Endometrial microvascular endothelial cells (primary cell): Measurements from ENCODE around the gene SIRT1. TPM values are rescaled to one million over a fixed set of nuclear protein-coding genes. Genes with fewer than 3 reads are reported as not detected.
"Not testable (repeated sequence)": the region's sequence is repeated elsewhere in the genome, so short reads cannot be mapped to it uniquely, and the experiment has no call there.

Experiments
- in situ Hi-C: cut with HindIII; loops from 2 replicates; pipeline ENCODE4 v1.10.0; 2017; ENCODE audit warnings: low sequenced_read_pairs, low pct_unique_long_range_greater_than_20kb; ENCODE audit errors: inconsistent ontology term
- total RNA-seq: library from RNA; depleted of rRNA; stranded (reverse); fragments of >200 nt; gene quantifications from one replicate; pipeline ENCODE4 v1.2.3, GENCODE V29; 2015; ENCODE audit errors: inconsistent ontology term

Gene SIRT1
- 10.2 TPM for total RNA-seq

- in situ Hi-C loops: no loop called here
Observed at GRCh38 chr10:67884313-67884841, at the start of gene SIRT1. SIRT1 (plus strand) TSS chr10:67884656; CDS start chr10:67884722, 66 bp downstream.

DNA sequence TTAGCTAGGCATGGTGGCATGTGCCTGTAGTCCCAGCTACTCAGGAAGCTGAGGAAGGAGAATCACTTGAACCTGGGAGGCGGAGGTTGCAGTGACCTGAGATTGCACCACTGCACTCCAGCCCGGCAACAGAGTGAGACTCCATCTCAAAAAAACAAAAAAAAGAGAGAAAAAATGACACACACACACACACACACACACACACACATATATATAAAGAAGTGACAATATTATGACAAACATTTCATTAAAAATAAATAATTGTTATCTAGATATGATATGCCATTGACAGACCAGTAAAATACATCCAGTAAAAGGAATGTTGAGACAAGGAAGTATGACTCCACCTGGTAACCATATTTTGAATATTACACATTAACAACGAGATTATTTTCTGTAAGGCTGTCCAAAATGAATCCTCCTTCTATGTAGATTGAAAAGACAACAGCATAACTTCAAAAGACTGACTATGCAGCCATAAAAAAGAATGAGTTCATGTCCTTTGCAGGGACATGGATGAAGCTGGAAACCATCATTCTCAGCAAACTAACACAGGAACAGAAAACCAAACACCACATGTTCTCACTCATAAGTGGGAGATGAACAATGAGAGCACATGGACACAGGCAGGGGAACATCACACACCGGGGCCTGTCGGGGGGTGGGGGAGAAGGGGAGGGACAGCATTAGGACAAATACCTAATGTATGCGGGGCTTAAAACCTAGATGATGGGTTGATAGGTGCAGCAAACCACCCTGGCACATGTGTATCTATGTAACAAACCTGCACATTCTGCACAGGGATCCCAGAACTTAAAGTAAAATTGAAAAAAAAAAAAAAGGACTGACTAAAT is 48.7 kb upstream of the SIRT1 start:
- in situ Hi-C loops: not testable (repeated sequence)

DNA sequence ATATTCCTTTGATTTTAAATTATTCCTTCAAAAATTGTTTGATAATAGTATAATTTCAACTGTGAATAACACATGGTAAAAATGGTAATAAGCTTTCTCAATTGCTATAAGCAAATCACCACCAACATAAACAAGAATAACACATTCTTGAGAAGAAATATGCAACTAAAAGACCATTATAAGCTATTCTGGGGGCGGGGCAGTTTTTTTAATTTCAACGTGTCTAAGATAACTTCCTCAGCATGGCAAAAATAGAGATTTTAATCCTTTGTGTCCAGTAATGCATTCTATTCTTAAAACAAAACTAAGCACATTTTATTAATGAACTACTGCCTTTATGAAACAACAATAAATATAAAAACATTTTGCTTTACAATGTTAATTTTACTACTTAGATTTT is 48.0 kb upstream of the SIRT1 start:
- in situ Hi-C loops: no loop called here

DNA sequence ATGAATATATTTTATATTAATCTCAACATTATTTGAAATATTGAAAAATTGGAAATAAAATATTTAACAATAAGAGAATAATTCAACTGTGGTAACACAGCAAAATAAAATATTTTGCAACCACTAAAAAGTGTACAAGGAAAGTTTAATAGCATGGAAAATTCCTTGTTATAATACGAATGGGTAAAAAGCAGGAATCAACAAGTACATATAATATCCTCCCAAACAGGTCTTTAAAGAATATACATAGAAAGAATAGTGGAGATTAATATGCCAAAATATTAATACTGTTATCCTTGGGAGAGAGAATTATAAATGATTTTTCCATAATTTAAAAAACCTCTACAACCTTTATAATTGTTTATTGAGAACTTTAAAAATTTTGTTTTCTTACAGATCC is 47.5 kb upstream of the SIRT1 start:
- in situ Hi-C loops: no loop called here

GRCh38 chr10:67837541-67838314 is 46.7 kb upstream of the SIRT1 start, which contains the start of gene DNAJC12:
DNAJC12 (minus strand) TSS chr10:67838188; CDS start chr10:67838011, 177 bp downstream.
- in situ Hi-C loops: no loop called here

DNA sequence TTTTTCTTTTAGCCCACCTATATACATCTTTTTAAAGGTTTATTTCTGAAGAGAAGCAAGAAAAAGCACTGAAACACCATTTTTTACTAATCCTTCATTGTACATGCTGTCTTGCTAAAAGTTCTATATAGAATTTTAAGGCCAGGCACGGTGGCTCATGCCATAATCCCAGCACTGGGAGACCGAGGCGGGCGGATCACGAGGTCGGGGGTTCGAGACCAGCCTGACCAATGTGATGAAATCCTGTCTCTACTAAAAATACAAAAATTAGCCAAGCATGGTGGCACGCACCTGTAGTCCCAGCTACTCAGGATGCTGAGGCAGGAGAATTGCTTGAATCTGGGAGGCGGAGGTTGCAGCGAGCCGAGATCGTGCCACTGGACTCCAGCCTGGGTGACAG is 44.9 kb upstream of the SIRT1 start:
- in situ Hi-C loops: not testable (repeated sequence)

DNA sequence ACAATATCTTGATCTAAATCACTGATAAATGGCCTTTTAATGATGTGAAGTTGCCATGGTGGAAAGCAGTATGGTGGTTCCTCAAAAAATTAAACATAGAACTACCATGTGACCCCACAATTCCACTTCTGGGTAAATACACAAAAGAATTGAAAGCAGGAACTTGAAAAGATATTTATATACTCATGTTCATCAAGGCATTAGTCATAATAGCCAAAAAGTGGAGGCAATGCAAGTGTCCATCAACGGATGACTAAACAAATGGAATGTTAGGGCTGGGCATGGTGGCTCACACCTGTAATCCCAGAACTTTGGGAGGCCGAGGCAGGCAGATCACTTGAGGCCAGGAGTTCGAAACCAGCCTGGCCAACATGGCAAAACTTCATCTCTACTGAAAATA is 44.5 kb upstream of the SIRT1 start:
- in situ Hi-C loops: no loop called here

GRCh38 chr10:67841737-67842136 is 42.7 kb upstream of the SIRT1 start:
- in situ Hi-C loops: no loop called here

GRCh38 chr10:67843284-67843683 is 41.2 kb upstream of the SIRT1 start:
- in situ Hi-C loops: no loop called here

DNA sequence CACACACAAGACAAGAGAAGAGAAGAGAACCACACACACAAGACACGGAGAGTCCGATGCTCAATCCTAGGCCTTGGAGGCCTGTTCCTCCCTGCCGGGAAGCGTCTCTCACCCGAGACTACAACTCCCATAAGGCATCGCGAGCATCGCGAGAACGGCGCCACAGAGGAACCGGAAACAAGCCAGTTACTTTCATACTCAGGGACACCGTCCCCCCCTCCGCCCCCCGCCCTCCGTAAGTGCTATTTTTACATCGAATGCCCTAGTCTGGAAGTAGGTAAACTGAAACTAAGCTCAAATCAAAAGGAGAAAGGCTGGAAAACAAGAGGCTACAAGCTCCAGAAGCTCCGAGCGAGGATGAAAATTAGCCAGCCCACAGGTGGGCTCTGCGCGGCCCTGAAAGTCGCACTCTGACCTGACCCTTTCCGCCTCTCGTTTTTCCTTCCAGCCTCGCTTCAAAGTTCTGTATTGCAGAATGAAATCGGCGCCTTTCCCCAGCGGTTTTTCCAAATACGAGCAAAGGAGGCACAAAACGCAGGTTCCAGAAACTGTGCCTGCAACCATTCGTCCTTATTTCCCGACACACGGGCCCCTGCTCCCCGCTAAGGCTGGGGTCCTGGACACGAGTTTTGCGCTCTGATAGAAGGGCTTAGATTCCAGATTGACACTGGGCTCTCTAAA is 35.0 kb upstream of the SIRT1 start:
- in situ Hi-C loops: no loop called here

DNA sequence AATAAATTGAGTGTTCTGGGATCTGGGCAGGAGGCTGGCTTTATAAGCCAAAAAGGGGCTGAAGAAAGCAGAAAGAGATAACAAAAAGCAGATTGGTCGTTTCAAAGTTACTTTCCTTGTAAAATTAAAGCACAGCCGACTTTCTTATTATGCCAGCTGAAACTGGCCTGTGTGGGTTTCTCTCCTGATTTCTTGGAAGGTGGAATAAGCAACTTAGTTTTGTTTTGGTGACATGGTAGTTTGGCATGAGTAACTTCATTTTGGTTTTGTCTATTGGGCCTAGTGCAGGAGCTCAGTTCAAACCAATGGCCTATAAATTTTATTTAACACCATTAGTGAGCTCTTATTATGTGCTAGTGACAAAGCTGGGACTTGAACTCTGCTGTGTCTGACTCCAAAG is 33.3 kb upstream of the SIRT1 start:
- in situ Hi-C loops: no loop called here

DNA sequence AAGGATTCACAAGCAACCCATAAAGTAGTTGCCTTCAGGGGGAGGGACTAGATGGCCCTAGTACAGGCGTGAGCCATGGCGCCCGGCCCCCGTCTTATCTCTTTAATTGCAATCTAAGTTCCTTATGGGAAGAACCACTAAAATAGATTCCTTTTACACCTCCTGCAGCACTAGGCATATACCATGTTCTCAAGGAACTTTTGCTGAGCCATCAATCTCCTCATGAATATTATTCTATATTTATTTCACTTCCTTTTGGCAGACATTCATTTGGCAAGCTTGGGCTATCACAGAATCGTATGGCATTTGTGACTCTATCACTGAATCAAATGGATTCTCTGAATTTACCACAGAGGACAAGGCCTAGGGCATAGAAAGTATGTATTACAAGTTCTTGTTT is 31.7 kb upstream of the SIRT1 start:
- in situ Hi-C loops: no loop called here

GRCh38 chr10:67853512-67853911 is 30.9 kb upstream of the SIRT1 start:
- in situ Hi-C loops: no loop called here

- in situ Hi-C loops: no loop called here
Observed at GRCh38 chr10:67858971-67859370, 25.5 kb upstream of the SIRT1 start.

DNA sequence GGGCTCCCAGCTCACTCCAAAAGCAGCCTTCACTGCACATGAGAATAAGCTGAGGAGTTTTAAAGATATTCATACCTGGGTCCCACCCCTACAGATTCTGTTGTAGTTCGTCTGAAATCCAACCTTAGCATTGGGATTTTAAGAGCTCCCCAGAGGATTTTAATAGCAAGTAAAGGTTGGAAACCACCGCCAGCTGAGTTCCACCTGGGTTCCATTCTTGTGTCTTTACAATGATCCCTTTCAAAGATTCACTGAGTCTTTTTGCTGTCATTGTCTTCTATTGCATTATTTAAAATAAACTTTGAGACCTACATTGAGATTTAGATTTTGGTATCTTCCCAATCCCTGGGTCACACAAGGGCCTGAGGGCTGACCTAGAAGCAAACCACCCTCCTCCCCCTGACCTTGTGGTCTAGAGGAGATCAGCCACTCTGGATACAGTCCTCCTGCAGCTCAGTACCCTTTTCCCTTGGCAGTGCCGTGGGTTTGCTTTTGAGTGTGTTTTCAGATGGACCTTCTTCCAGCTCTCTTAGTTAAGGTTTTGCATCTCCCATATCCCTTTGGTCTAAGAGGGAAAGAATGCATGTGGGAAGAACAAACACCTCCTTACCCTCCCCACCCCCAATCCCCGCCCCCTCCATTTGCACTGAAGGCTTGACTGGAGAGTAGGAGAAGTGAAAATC is 22.6 kb upstream of the SIRT1 start:
- in situ Hi-C loops: no loop called here

DNA sequence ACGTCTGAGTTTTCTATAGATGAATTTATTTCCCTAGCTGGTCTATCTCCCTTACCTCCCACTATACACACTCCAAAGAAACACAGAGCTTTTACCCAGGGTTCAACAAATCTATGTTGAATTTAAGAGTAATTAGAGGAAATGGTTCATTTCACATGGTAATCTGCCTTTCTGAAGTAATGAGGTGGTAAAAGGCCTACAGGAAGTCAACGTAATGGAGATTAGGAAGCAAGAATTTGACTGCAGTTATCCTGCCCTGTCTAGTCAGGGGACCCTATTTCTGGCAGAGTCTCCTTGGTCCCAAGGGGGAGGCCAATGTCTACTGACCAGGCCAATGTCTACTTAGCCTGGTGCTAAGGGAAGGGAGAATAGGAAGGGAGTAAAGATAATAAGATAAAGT is 21.4 kb upstream of the SIRT1 start:
- in situ Hi-C loops: no loop called here

DNA sequence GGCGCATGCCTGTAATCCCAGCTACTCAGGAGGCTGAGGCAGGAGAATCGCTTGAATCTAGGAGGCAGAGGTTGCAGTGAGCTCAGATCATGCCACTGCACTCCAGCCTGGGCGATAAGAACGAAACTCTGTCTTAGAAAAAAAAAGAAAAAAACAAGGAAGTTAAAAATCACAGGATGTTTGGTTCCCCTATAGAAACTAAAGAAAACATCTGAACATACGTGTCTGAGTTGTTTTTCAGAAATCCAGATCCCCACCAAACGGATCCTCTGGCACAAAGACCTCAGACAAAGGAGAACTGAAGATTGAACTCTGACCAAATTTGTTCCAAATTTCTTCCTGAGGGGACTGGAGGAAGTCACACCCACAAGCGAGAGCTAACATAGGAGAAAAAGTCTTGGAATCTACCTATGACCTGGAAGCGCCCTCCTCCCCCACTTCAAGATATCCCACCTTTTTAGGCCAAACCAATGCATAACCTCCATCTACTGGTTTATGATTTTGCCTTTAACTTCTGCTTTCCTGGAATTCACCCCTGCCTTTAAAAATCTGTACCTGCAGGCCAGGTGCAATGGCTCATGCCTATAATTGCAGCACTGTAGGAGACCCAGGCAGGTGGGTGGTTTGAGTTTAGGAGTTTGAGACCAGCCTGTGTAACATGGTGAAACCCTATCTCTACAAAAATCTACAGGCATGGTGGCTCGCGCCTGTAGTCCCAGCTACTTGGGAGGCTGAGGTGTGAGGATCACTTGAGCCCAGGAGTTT is 19.7 kb upstream of the SIRT1 start:
- in situ Hi-C loops: no loop called here

GRCh38 chr10:67868132-67868531 is 16.3 kb upstream of the SIRT1 start:
- in situ Hi-C loops: no loop called here
